GM12878 (cell line): ENCODE measurements around the gene GARNL3. TPM values are rescaled to one million over a fixed set of nuclear protein-coding genes. Genes with fewer than 3 reads are reported as not detected.
A peak's percentile ranks its signal among the peaks of the same experiment; 100 is the strongest.

Source experiments
- BCL11A ChIP-seq: IDR thresholded peaks from 2 replicates; pipeline ENCODE4 v1.6.1; 2011; ENCODE audit warnings: low read depth, low read length
- CEBPZ ChIP-seq: fragments of 150-350 bp; IDR thresholded peaks from 2 replicates; pipeline ENCODE4 v1.6.1; 2016; ENCODE audit warnings: low read depth, low read length
- EED ChIP-seq: sonication (generic); IDR thresholded peaks from 2 replicates; pipeline ENCODE4 v1.6.1; 2016; ENCODE audit warnings: antibody characterized with exemption, low read depth
- LARP7 ChIP-seq: fragments of 450-650 bp; IDR thresholded peaks from 2 replicates; pipeline ENCODE4 v1.6.1; 2017; ENCODE audit warnings: mild to moderate bottlenecking
- MEF2B ChIP-seq: fragments of 450-650 bp; IDR thresholded peaks from 2 replicates; pipeline ENCODE4 v1.6.1; 2018; ENCODE audit warnings: mild to moderate bottlenecking, moderate library complexity; ENCODE audit not compliant: partially characterized antibody, poor library complexity, severe bottlenecking
- MTA2 ChIP-seq: fragments of 450-650 bp; IDR thresholded peaks from 2 replicates; pipeline ENCODE4 v1.6.1; 2016; ENCODE audit warnings: low read depth, mild to moderate bottlenecking, moderate library complexity
- MYB ChIP-seq: fragments of 150-350 bp; IDR thresholded peaks from 2 replicates; pipeline ENCODE4 v1.6.1; 2014; ENCODE audit warnings: mild to moderate bottlenecking, low read depth, low read length, borderline replicate concordance
- NFIC ChIP-seq: IDR thresholded peaks from 2 replicates; pipeline ENCODE4 v1.6.1; 2012; ENCODE audit warnings: low read depth, mild to moderate bottlenecking, inconsistent platforms, low read length, moderate library complexity
- NFXL1 ChIP-seq: fragments of 450-650 bp; IDR thresholded peaks from 2 replicates; pipeline ENCODE4 v1.6.1; 2017; ENCODE audit warnings: antibody characterized with exemption, mild to moderate bottlenecking, borderline replicate concordance
- NFYB ChIP-seq: IDR thresholded peaks from 2 replicates; pipeline ENCODE4 v1.6.1; 2011; ENCODE audit warnings: low read depth, mild to moderate bottlenecking, low read length, improper control_type of control experiment, moderate library complexity; ENCODE audit not compliant: insufficient read depth
- PAX8 ChIP-seq: fragments of 450-650 bp; IDR thresholded peaks from 2 replicates; pipeline ENCODE4 v1.6.1; 2017; ENCODE audit warnings: mild to moderate bottlenecking, moderate library complexity
- PKNOX1 ChIP-seq: fragments of 450-650 bp; IDR thresholded peaks from 2 replicates; pipeline ENCODE4 v1.6.1; 2016; ENCODE audit warnings: mild to moderate bottlenecking
- POLR2AphosphoS2 ChIP-seq: IDR thresholded peaks from 2 replicates; pipeline ENCODE4 v1.6.1; 2011; ENCODE audit warnings: low read depth, mild to moderate bottlenecking, low read length, improper control_type of control experiment, moderate library complexity
- POU2F2 ChIP-seq: IDR thresholded peaks from 3 replicates; pipeline ENCODE4 v1.6.1; 2011; ENCODE audit warnings: low read depth, mild to moderate bottlenecking, low read length, borderline replicate concordance
- RAD51 ChIP-seq: fragments of 450-650 bp; IDR thresholded peaks from 2 replicates; pipeline ENCODE4 v1.6.1; 2016; ENCODE audit warnings: moderate library complexity, mild to moderate bottlenecking, inconsistent platforms
- YY1 ChIP-seq: IDR thresholded peaks from 2 replicates; pipeline ENCODE4 v1.6.1; 2011; ENCODE audit warnings: low read depth, mild to moderate bottlenecking, low read length
- ZBTB33 ChIP-seq: fragments of 450-650 bp; IDR thresholded peaks from 2 replicates; pipeline ENCODE4 v1.6.1; 2017; ENCODE audit warnings: mild to moderate bottlenecking
- polyA plus RNA-seq, 11 experiments: library from polyadenylated mRNA; depleted of rRNA in 4 of 11; unstranded in 6 of 11; stranded (reverse) in 5 of 11; fragments of >200 nt; fragmentation: Nextera tagmentation in 4 of 11; fragmentation: Illumina TruSeq in 1 of 11; extraction: Ambion mirVana in 4 of 11; extraction: Trizol in 1 of 11; gene quantifications; 1 replicate in 1 of 11; 2 replicates in 10 of 11; pipeline versions ENCODE4 v1.2.1 to v1.2.3, GENCODE V29; 2011 to 2016; ENCODE audit warnings: inconsistent platforms in 2 of 11, missing spikeins in 2 of 11, low read depth in 1 of 11
- total RNA-seq, 4 experiments: library from RNA; depleted of rRNA in 3 of 4; stranded (reverse); fragments of >200 nt in 3 of 4; fragmentation: Illumina TruSeq in 1 of 4; extraction: Trizol in 1 of 4; gene quantifications; 2 replicates each; pipeline versions ENCODE4 v1.2.1 to v1.2.3, GENCODE V29; 2013 to 2021
- TF ChIP-seq, protein P1 (sequence below): fragments of 450-650 bp; conservative IDR thresholded peaks from 2 replicates; pipeline ENCODE4 v1.6.1; 2017; ENCODE audit warnings: mild to moderate bottlenecking, moderate library complexity
- TF ChIP-seq, protein P2 (sequence below): IDR thresholded peaks from 2 replicates; pipeline ENCODE4 v1.6.1; 2012; ENCODE audit warnings: low read length, inconsistent platforms

Gene GARNL3
- total and polyA plus RNA-seq, 10 of the 15 experiments (the other 5 are each of a cell fraction or from before 2014, with no cell fraction given): 0.89 to 13.2 (median 6.3) TPM

DNA sequence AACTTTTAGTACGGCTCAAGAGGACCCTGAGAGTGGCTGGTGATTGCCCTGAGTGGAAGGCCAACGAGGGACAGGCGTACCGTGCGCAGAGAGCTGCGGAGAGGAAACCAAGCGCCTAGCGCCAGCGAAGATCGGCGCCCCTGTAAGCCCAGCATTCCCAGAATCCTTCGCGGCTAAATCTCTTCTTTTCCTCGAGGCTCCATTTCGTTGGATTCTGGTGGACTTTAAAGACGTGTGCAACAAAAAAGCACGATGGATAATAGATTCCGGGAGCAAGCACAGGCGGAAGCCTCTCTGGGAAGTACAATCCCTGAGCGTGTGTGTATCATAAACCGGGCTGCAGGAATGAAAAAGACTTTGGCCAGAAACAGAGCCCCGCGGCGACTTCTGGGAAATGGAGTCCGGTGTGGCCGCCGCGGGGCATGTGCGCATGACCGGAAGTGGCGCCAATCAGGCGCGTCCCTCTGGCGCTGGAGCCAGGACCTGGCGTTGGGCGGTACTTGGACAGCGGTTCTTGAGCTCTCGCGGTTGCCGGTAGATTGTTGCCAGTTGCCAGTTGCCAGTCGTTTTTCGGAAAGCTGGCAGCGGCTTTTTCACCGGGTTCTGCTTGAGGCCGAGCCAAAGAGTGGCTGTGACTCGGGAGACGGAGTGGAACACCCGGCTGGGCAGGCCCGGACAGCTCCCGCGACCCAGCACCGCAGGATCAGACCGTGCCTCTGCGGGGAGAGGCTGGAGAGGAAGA is 159.5 kb downstream of the GARNL3 start, which contains the start of gene ZNF79 (continued):
- TF ChIP-seq POU2F2: peak; percentile 73; the same call in 2 of the 3 replicates
- TF ChIP-seq MTA2: no peak
- TF ChIP-seq ZBTB33: no peak
- TF ChIP-seq NFYB: no peak
- TF ChIP-seq MYB: no peak
- no peak for TF ChIP-seq BCL11A
- no peak for TF ChIP-seq MEF2B
- TF ChIP-seq, protein P1, sequence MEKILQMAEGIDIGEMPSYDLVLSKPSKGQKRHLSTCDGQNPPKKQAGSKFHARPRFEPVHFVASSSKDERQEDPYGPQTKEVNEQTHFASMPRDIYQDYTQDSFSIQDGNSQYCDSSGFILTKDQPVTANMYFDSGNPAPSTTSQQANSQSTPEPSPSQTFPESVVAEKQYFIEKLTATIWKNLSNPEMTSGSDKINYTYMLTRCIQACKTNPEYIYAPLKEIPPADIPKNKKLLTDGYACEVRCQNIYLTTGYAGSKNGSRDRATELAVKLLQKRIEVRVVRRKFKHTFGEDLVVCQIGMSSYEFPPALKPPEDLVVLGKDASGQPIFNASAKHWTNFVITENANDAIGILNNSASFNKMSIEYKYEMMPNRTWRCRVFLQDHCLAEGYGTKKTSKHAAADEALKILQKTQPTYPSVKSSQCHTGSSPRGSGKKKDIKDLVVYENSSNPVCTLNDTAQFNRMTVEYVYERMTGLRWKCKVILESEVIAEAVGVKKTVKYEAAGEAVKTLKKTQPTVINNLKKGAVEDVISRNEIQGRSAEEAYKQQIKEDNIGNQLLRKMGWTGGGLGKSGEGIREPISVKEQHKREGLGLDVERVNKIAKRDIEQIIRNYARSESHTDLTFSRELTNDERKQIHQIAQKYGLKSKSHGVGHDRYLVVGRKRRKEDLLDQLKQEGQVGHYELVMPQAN: peak; percentile 93
- TF ChIP-seq, protein P2, sequence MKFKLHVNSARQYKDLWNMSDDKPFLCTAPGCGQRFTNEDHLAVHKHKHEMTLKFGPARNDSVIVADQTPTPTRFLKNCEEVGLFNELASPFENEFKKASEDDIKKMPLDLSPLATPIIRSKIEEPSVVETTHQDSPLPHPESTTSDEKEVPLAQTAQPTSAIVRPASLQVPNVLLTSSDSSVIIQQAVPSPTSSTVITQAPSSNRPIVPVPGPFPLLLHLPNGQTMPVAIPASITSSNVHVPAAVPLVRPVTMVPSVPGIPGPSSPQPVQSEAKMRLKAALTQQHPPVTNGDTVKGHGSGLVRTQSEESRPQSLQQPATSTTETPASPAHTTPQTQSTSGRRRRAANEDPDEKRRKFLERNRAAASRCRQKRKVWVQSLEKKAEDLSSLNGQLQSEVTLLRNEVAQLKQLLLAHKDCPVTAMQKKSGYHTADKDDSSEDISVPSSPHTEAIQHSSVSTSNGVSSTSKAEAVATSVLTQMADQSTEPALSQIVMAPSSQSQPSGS: no peak
- no peak for TF ChIP-seq NFXL1
- no peak; the same call in none of the 2 replicates for TF ChIP-seq LARP7
- TF ChIP-seq PAX8: no peak
- peak; percentile 14; the same call in 1 of the 2 replicates for TF ChIP-seq PKNOX1
- no peak for TF ChIP-seq RAD51
- no peak; the same call in 1 of the 2 replicates for TF ChIP-seq NFIC
- peak; percentile 53; the same call in 1 of the 2 replicates for TF ChIP-seq EED
- TF ChIP-seq YY1: peak; percentile 83
- TF ChIP-seq CEBPZ: no peak
- TF ChIP-seq POLR2AphosphoS2: peak; percentile 65; the same call in 1 of the 2 replicates
